Loucy (cell line): ENCODE measurements around the gene SLC22A1.

Source experiments
- H2AFZ ChIP-seq: fragments of 200-600 bp; sonication (generic); 2 replicates; pipeline ENCODE4 v1.6.0; 2016; ENCODE audit warnings: antibody characterized with exemption, mild to moderate bottlenecking, low read length, moderate library complexity
- H3F3A ChIP-seq: fragments of 200-600 bp; 2 replicates; pipeline ENCODE4 v1.6.0; 2016; ENCODE audit warnings: antibody characterized with exemption, low read depth, mild to moderate bottlenecking
- H3K27me3 ChIP-seq: fragments of 200-600 bp; sonication (generic); 2 replicates; pipeline ENCODE4 v1.6.1; 2014; ENCODE audit warnings: low read length, mild to moderate bottlenecking; ENCODE audit not compliant: insufficient read depth, poor library complexity, severe bottlenecking
- H3K36me3 ChIP-seq: fragments of 200-600 bp; sonication (generic); 2 replicates; pipeline ENCODE4 v1.6.1; 2016; ENCODE audit warnings: low read length; ENCODE audit not compliant: insufficient read depth
- H3K4me1 ChIP-seq: fragments of 200-600 bp; sonication (generic); 2 replicates; pipeline ENCODE4 v1.5.1; 2014; ENCODE audit warnings: low read length, mild to moderate bottlenecking; ENCODE audit not compliant: insufficient read depth, poor library complexity, severe bottlenecking
- H3K4me2 ChIP-seq: fragments of 200-600 bp; sonication (generic); 2 replicates; pipeline ENCODE4 v1.6.0; 2014; ENCODE audit warnings: antibody characterized with exemption, low read length, low read depth, mild to moderate bottlenecking; ENCODE audit not compliant: poor library complexity, severe bottlenecking
- H3K4me3 ChIP-seq: fragments of 200-600 bp; sonication (generic); 2 replicates; pipeline ENCODE4 v1.5.1; 2014; ENCODE audit warnings: low read length, mild to moderate bottlenecking, mixed read lengths; ENCODE audit not compliant: poor library complexity, severe bottlenecking
- H3K79me2 ChIP-seq: fragments of 200-600 bp; sonication (generic); 2 replicates; pipeline ENCODE4 v1.6.1; 2014; ENCODE audit warnings: low read length; ENCODE audit not compliant: insufficient read depth
- H3K9ac ChIP-seq: fragments of 200-600 bp; sonication (generic); 2 replicates; pipeline ENCODE4 v1.6.0; 2014; ENCODE audit warnings: mild to moderate bottlenecking, low read depth, low read length, moderate library complexity; ENCODE audit not compliant: poor library complexity, severe bottlenecking
- H3K9me2 ChIP-seq: fragments of 200-600 bp; sonication (generic); replicated peaks from 2 replicates; pipeline ENCODE4 v1.6.1; 2016; ENCODE audit warnings: low read depth, low read length, mixed read lengths
- H3K9me3 ChIP-seq: fragments of 200-600 bp; sonication (generic); 2 replicates; pipeline ENCODE4 v1.6.1; 2014; ENCODE audit warnings: mild to moderate bottlenecking, antibody characterized with exemption, low read length, low read depth; ENCODE audit not compliant: insufficient read depth
- H4K20me1 ChIP-seq: fragments of 200-600 bp; sonication (generic); 2 replicates; pipeline ENCODE4 v1.6.0; 2014; ENCODE audit warnings: antibody characterized with exemption, low read length, mild to moderate bottlenecking; ENCODE audit not compliant: insufficient read depth, poor library complexity, severe bottlenecking
- EZH2phosphoT487 ChIP-seq: fragments of 200-600 bp; IDR thresholded peaks from 2 replicates; pipeline ENCODE4 v1.6.1; 2018; ENCODE audit warnings: antibody characterized with exemption, mild to moderate bottlenecking, moderate library complexity, borderline replicate concordance
- TF ChIP-seq, protein P1 (sequence below): fragments of 200-600 bp; sonication (generic); conservative IDR thresholded peaks from 2 replicates; pipeline ENCODE4 v1.5.1; 2014; ENCODE audit warnings: mild to moderate bottlenecking, antibody characterized with exemption, low read length

Gene SLC22A1

DNA sequence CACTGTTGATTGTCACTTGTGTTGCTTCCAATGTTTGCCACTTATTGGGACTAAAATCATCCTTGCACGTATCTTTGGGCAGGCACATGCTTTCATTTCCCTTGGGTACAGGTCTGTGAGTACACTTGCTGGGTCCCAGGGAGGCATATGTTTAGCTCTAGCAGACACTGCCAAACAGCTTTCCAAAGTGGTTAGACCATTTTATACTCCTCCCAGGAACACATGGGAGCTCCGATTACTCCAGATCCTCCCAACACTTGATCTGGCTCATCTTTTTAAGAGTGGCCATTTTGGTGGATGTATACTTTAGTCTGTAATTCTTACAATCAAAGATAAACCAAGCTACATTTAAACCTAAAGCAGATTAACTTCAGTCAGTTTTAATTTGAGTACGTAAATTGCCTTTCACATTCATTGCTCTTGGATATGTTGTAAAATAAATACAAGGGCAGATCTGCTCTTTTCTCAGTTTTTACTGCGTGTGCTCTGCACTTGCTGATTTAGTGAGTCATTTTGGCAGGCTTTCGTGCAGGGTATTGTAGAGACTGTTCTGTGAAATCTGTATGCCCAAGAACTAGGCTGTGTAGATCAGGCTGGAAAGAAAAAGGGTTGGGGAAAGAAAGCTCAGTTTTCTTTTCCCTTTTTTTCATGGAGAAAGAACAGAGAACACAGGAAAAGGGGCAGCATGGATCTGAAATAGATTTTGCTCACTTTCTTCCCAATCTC is 19.5 kb downstream of the SLC22A1 start:
- H2AFZ ChIP-seq, result no peak overlapping the region
- no peak overlapping the region for H3K4me3 ChIP-seq
- no peak for TF ChIP-seq EZH2phosphoT487
- TF ChIP-seq, protein P1, sequence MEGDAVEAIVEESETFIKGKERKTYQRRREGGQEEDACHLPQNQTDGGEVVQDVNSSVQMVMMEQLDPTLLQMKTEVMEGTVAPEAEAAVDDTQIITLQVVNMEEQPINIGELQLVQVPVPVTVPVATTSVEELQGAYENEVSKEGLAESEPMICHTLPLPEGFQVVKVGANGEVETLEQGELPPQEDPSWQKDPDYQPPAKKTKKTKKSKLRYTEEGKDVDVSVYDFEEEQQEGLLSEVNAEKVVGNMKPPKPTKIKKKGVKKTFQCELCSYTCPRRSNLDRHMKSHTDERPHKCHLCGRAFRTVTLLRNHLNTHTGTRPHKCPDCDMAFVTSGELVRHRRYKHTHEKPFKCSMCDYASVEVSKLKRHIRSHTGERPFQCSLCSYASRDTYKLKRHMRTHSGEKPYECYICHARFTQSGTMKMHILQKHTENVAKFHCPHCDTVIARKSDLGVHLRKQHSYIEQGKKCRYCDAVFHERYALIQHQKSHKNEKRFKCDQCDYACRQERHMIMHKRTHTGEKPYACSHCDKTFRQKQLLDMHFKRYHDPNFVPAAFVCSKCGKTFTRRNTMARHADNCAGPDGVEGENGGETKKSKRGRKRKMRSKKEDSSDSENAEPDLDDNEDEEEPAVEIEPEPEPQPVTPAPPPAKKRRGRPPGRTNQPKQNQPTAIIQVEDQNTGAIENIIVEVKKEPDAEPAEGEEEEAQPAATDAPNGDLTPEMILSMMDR, result no peak
- no peaks in the 10 kb centered on the region for H3K79me2 ChIP-seq
- H3K9me2 ChIP-seq, result no peaks in the 10 kb centered on the region
- no peak overlapping the region for H3K4me2 ChIP-seq
- no peaks in the 10 kb centered on the region for H3F3A ChIP-seq
- H3K9ac ChIP-seq, result no peak overlapping the region
- H3K9me3 ChIP-seq, result no peaks in the 10 kb centered on the region
- H3K4me1 ChIP-seq, result no peaks in the 10 kb centered on the region
- H4K20me1 ChIP-seq, result no peaks in the 10 kb centered on the region
- no peaks in the 10 kb centered on the region for H3K36me3 ChIP-seq
- H3K27me3 ChIP-seq, result no peaks in the 10 kb centered on the region

DNA sequence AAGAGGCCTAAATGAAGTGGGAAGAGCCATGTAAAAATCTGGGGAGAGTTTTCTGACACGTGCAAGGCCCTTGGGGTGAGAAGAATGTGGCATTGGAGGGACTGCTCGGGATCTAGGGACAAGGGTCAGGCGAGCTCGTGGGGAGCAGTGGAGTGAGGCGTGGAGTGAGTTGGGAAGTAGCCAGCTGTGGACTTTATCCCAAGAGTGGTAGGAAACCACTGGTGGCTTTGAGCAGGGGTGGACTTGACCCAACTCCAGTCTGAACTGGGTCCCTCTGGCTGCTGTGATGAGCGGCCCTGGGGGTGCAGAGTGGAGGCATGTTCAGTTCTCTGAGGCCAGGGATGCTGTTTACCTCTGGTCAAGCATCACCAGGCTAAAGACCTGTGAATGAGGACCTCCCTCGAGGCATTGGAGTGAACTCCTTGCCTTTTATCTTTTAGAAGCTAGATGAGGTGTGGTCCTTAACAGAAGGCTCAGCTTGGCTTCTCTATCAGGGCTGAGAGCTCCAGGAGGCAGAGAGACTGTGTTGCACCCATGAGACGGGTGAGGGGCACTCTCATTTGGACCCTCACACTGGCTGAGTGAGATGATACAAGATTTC is 20.6 kb downstream of the SLC22A1 start:
- no peaks in the 10 kb centered on the region for H3K9me3 ChIP-seq
- H3K9me2 ChIP-seq, result no peaks in the 10 kb centered on the region
- no peaks in the 10 kb centered on the region for H4K20me1 ChIP-seq
- H3F3A ChIP-seq, result no peaks in the 10 kb centered on the region
- H3K4me1 ChIP-seq, result no peaks in the 10 kb centered on the region
- no peak overlapping the region for H3K4me3 ChIP-seq
- TF ChIP-seq, protein P1, result no peak
- TF ChIP-seq EZH2phosphoT487, result no peak
- H3K9ac ChIP-seq, result no peak overlapping the region
- H3K79me2 ChIP-seq, result no peaks in the 10 kb centered on the region
- no peak overlapping the region for H3K4me2 ChIP-seq
- no peaks in the 10 kb centered on the region for H3K36me3 ChIP-seq
- H3K27me3 ChIP-seq, result no peaks in the 10 kb centered on the region
- H2AFZ ChIP-seq, result no peak overlapping the region

GRCh38 chr6:160146454-160147145 is 25.0 kb downstream of the SLC22A1 start:
- Histone ChIP-seq H3K36me3 (no peaks in the 10 kb centered on the region), H3K79me2 (no peaks in the 10 kb centered on the region), H2AFZ (no peak overlapping the region), H3K4me2 (no peak overlapping the region), H3K4me1 (no peaks in the 10 kb centered on the region), H3K9ac (no peak overlapping the region), H3K9me2 (no peaks in the 10 kb centered on the region), H4K20me1 (no peaks in the 10 kb centered on the region), H3K4me3 (no peak overlapping the region), H3K27me3 (no peaks in the 10 kb centered on the region), H3K9me3 (no peaks in the 10 kb centered on the region), H3F3A (no peaks in the 10 kb centered on the region)
- TF ChIP-seq, protein P1, result no peak
- no peak for TF ChIP-seq EZH2phosphoT487
